ENCODE results near the gene RPRD1B.

DNA sequence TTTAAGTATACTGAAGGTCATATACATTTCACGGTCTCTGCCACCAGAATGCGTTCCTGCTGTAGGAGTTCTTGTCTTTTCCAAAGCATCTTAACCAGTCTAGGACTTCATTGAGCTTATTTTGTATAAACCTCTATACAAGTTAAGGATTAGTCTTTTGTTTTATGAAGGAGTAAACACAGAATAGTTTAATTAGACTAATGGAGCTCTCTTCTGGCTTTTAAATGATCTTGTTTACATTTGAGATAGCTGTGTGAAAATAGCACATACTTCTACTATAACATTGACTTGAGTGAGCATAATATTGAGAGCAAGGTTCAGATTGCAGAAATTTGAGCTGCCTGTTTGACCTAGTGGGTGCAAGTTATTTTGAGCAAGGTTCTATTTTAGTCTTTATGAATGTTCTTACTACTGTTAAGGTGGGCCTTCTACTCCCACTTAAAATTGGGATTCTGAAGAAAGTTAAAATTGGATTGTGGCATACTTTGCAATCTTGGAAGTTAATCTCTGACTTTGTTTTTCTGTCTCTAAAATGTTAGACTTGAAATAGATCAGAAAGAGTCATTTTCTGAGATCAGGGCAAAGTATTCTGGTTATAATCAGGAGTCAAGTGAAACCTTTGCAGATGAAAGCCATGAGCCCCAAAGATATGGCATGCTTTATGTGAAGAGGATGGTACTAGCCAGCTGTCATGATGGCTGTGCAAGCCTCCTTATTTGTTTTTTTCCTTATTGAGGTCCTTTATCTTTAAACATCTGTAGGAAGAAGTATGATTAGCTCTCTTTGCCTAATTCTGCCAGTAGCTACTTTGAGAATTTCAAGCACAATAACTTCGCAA lies 41.8 kb downstream of the RPRD1B start:
- TF ChIP-seq, protein P1, sequence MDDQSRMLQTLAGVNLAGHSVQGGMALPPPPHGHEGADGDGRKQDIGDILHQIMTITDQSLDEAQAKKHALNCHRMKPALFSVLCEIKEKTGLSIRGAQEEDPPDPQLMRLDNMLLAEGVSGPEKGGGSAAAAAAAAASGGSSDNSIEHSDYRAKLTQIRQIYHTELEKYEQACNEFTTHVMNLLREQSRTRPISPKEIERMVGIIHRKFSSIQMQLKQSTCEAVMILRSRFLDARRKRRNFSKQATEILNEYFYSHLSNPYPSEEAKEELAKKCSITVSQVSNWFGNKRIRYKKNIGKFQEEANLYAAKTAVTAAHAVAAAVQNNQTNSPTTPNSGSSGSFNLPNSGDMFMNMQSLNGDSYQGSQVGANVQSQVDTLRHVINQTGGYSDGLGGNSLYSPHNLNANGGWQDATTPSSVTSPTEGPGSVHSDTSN (IDR thresholded peaks at IDR 0.05), result no peak
- no peak for TF ChIP-seq TEAD4 (IDR thresholded peaks at IDR 0.05; ENCODE audit: borderline replicate concordance, insufficient read depth)
- TF ChIP-seq, protein P2, sequence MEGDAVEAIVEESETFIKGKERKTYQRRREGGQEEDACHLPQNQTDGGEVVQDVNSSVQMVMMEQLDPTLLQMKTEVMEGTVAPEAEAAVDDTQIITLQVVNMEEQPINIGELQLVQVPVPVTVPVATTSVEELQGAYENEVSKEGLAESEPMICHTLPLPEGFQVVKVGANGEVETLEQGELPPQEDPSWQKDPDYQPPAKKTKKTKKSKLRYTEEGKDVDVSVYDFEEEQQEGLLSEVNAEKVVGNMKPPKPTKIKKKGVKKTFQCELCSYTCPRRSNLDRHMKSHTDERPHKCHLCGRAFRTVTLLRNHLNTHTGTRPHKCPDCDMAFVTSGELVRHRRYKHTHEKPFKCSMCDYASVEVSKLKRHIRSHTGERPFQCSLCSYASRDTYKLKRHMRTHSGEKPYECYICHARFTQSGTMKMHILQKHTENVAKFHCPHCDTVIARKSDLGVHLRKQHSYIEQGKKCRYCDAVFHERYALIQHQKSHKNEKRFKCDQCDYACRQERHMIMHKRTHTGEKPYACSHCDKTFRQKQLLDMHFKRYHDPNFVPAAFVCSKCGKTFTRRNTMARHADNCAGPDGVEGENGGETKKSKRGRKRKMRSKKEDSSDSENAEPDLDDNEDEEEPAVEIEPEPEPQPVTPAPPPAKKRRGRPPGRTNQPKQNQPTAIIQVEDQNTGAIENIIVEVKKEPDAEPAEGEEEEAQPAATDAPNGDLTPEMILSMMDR (IDR thresholded peaks at IDR 0.05), result no peak
- no peak for TF ChIP-seq RFX5 (IDR thresholded peaks at IDR 0.05; ENCODE audit: low read length)
